Measurements from ENCODE around the gene SEPTIN2.
"Not testable (repeated sequence)": the region's sequence is repeated elsewhere in the genome, so short reads cannot be mapped to it uniquely, and the experiment has no call there.

The SEPTIN2 gene

DNA sequence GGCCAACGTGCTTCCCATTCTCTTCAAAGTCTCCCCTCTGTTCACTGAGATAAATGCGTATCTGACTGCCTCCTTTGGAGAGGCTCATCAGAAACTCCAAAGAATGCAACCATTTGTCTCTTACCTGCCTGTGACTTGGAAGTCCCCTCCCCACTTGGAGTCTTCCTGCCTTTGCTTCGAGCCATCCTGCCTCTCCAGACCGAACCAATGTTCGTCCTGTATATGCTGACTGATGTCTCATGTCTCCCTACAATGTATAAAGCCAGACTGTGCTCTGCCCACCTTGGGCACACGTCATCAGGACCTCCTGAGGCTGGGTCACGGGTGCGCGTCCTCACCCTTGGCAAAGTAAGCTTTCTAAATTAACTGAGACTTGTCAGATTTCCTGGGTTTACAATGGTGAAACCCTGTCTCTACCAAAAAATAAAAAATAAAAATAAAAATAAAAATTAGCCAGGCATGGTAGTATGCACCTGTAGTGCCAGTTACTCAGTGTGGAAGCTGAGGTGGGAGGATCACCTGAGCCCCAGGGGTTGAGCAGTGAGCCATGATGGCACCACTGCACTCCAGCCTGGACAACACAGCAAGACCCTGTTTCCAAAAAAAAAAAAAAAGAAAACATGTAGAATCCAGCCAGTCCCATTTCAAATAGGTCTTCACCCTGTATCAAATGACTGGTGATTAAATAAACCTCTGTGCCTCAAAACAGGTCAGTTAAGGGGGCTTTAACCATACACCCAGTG lies 29.2 kb upstream of the SEPTIN2 start:
- TF ChIP-seq CTCF (IDR thresholded peaks at IDR 0.05; ENCODE audit: control extremely low read depth, extremely low read depth, low read depth, missing control alignments) = no peak
- CTCF ChIA-PET = interaction anchor here (2.2 kb wide), 1 partner anchor 27 kb away, joined by 7 read pairs; no protein-coding TSS in a partner anchor
- POLR2A ChIA-PET = no interaction called here

GRCh38 chr2:241288324-241288888 lies 27.3 kb upstream of the SEPTIN2 start:
- TF ChIP-seq CTCF (IDR thresholded peaks at IDR 0.05; ENCODE audit: control extremely low read depth, extremely low read depth, low read depth, missing control alignments) = no peak
- CTCF ChIA-PET = interaction anchor here (0.7 to 2.5 kb wide), 5 partner anchors 11 to 590 kb away, joined by 3 to 9 read pairs (median 5); no protein-coding TSS in a partner anchor
- POLR2A ChIA-PET = interaction anchor here (0.5 kb wide), 1 partner anchor 15 kb away, joined by 4 read pairs; no protein-coding TSS in a partner anchor
- no peak for DNase-seq (ENCODE audit: extremely low spot score)

More for the DNA sequence above, 29.2 kb upstream of the SEPTIN2 start:
- no peak for DNase-seq (ENCODE audit: extremely low spot score)

DNA sequence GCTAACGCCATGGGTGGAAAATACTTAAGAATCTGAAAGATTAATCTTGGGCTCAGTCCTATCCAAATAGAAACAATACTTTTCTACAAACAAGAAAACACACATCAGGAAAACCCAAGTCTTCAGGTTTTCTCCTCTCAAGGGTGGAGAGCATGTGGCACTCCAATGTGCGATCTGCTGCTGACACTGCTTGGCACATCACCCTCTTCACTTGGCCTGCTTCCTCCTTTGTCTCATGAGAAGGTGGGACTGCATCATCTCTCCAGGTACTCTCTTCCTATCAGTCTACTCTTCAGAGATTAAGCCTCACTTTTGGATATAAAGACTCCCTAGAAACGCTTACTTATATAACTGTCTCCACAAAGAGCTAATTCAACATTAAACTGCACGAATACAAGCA lies 26.7 kb upstream of the SEPTIN2 start:
- TF ChIP-seq CTCF (IDR thresholded peaks at IDR 0.05; ENCODE audit: control extremely low read depth, extremely low read depth, low read depth, missing control alignments) = no peak
- POLR2A ChIA-PET = no interaction called here
- CTCF ChIA-PET = interaction anchor here (1.2 to 2.5 kb wide), 5 partner anchors 10 to 21 kb away, joined by 4 to 9 read pairs (median 5); no protein-coding TSS in a partner anchor
- DNase-seq (ENCODE audit: extremely low spot score) = no peak

- no peak for DNase-seq (ENCODE audit: extremely low spot score)
- TF ChIP-seq CTCF (IDR thresholded peaks at IDR 0.05; ENCODE audit: control extremely low read depth, extremely low read depth, low read depth, missing control alignments) = no peak
- ChIA-PET POLR2A (no interaction called here), CTCF (interaction anchor here (1.2 to 2.5 kb wide), 4 partner anchors 9 to 22 kb away, joined by 4 to 9 read pairs (median 4); no protein-coding TSS in a partner anchor)
Observed at GRCh38 chr2:241289597-241289996, 26.1 kb upstream of the SEPTIN2 start.

- ChIA-PET POLR2A (interaction anchor here (0.5 kb wide), 1 partner anchor 18 kb away, joined by 4 read pairs; no protein-coding TSS in a partner anchor), CTCF (interaction anchor here (1.4 to 2.6 kb wide), 4 partner anchors 8 to 58 kb away, joined by 3 to 11 read pairs (median 6); no protein-coding TSS in a partner anchor)
- no peak for DNase-seq (ENCODE audit: extremely low spot score)
- TF ChIP-seq CTCF (IDR thresholded peaks at IDR 0.05; ENCODE audit: control extremely low read depth, extremely low read depth, low read depth, missing control alignments) = no peak
Observed at GRCh38 chr2:241291153-241291552, 24.6 kb upstream of the SEPTIN2 start.

DNA sequence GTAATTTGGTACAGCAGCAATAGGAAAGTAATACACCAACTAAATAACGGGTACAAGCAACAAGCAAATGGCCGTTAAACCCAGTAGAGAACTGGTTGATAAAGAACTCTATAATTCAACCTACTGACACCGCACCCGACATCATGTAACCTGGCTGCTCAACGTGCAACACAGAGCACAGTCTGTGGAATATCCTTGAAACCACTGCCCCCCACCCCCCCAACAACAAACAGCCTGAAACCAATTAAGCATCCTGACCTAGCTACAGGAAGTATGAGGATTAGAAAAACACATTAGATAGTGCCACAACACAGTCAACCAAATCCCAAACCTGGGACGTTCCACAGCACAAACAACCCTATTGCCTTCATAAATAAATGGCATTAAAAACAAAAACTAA lies 23.7 kb upstream of the SEPTIN2 start:
- no peak for TF ChIP-seq CTCF (IDR thresholded peaks at IDR 0.05; ENCODE audit: control extremely low read depth, extremely low read depth, low read depth, missing control alignments)
- no peak for DNase-seq (ENCODE audit: extremely low spot score)
- CTCF ChIA-PET = interaction anchor here (1.0 to 2.6 kb wide), 8 partner anchors 9 to 58 kb away, joined by 3 to 11 read pairs (median 4); no protein-coding TSS in a partner anchor
- POLR2A ChIA-PET = interaction anchor here (0.5 to 0.6 kb wide), 2 partner anchors 19 to 50 kb away, joined by 3 to 4 read pairs; no protein-coding TSS in a partner anchor

DNA sequence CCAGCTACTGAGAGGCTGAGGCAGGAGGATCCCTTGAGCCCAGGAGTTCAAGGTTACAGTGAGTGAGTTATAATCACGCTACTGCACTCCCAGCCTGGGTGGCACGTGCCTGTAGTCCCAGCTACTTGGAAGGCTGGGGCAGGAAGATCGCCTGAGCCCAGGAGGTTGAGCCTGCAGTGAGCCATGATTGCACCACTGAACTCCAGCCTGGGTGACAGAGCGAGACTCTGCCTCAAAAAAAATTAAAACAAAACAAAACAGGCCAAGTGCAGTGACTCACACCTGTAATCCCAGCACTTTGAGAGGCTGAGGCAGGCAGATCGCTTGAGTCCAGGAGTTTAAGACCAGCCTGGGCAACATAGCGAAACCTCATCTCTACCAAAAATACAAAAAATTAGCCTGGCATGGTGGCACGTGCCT lies 22.3 kb upstream of the SEPTIN2 start:
- DNase-seq (ENCODE audit: extremely low spot score) = not testable (repeated sequence)
- ChIA-PET POLR2A (interaction anchor here (1.1 to 1.8 kb wide), 2 partner anchors 10 to 21 kb away, joined by 3 to 10 read pairs; partner anchors contain the start of gene HDLBP), CTCF (interaction anchor here (1.0 to 2.6 kb wide), 5 partner anchors 8 to 21 kb away, joined by 3 to 11 read pairs (median 4); no protein-coding TSS in a partner anchor)
